NCI-H187 (cell line): ENCODE data around the gene WDR3.
"Not testable (repeated sequence)": the region's sequence is repeated elsewhere in the genome, so short reads cannot be mapped to it uniquely, and the experiment has no call there.

Experiments used
- DNase-seq, 2 experiments: peaks; one replicate each; lab custom pipeline; 2025; lab: John Stamatoyannopoulos, UW

The WDR3 gene

DNA sequence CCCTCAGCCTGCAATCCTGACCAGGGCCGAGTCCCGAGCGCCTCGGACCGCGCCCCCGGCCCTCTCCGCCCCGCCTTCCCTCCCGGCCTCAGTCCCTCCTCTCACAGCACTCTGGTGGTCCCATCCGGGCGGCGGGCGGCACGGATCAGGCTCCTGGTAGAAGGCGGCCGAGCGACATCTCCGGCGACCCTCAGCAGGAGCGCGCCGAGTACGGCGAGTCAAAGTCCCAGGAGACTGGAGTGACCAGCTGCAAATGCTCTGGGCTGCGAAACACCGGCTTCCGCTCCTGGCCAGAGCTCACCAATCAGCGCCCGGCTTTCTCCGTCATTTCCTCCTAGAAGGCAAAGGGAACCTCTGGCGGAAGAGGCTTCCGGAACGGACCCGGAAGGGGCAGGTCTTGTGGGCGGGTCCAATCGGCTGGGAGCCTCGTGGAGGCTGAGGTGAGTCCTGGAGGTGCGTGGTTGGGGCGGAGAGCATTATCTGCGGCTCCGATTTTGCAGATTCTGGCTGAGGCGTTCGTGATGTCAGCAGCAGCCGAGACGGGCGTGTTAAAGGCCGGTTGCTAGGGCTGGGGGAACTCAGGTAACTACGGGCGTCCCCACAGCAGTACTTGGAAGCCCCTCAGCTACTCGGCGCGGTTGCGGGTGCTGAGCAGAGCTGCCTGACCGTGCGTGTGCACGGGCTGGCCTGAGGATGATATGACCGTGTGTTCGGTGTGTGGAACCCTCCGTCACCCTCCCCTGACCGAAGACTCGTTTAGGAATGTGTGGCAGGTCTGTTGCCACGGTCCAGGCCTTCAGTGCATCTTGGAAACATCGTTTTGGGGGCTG is at the start of gene WDR3, which contains the start of gene GDAP2:
WDR3 (plus strand) TSS at position 397 of the 830 bp plus-strand sequence. CDS start 3,581 bp downstream, outside the sequence.
GDAP2 (minus strand) TSS at position 279 of the 830 bp plus-strand sequence. CDS start 9,264 bp downstream, outside the sequence.
- peak; percentile 89 to 97 for DNase-seq

DNA sequence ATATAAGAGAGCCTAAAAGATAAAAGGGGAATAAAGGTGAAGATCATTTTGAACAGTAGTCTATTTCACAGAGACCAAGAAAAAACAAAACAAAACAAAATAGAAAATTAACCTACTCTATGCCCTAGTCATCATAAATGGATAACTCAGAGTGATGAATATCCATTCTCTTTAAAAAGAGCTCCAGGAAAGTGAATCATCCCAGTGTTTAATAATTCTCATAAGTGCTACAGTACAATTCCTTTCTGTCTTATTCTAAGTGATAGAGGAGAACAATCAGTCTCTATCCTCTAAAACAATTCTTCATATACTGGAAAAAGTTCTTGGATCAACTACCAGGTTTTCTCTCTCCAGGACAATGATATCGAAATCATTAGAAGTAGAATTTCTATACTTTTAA is 45.9 kb upstream of the WDR3 start:
- DNase-seq, result no peak

DNA sequence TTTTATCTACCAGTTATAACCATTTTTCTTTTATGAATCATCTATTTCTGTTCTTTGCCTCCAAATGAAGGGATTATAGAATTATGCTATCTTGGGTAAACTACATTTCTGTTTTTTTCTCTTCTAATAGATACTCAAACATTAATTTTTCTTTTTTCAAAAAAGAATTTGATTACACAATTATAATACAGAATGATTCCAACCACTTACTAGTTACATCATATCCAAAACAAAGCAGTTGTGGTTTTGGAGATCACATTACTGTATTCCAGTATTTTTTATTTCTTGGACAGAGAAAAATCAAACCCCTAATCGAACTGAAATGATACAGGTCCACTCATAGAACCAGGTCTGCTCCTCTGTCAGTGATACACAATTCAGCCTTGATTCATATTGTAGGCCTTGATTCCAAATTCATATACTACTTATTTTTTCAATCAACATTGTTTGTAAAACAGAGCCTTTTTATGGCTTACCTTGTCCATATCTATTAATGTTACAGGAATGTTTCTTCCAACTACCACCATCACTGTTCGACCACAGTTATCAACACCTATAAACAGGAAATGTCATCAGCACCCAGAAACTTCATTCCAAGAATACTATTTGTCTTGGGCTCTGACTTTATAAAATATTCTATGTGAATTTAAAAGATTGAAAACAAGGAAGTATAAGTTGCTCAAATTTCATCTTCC is 43.3 kb upstream of the WDR3 start:
- no peak for DNase-seq

DNA sequence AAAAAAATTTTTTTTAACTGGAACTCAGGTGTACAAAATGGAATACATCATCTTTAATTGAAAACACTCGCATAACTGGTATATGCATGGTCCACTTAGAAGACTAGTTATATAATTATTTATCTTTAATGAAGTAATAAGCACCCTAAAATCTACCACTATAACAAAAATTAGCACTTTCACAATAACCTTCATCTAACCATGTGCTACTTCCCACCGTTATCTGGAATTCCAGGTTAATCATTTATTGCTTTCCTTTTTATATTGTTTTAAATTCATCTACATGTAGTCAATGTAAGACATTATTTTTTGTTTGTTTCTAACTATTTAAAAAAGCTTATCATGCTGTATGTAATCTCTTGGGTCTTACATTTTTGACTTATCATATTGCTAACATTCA is 39.1 kb upstream of the WDR3 start:
- no peak for DNase-seq

DNA sequence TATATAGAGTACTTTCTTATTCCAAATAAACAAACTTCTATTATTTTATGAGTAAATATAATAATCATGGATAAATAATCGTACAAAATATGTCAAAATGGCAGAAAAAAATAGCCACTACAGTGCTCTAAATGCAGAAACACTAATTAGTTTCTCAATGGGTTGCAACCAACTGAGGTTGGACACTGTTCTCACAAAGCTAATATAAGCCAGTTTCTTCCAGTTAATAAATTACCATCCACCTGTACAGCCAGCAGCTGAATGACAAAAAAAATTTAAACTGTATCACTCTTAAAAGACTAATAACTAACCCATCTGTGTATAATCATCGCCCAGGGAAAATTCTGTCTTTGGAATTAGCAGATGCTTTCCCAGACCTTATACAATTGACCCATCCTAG is 37.0 kb upstream of the WDR3 start:
- DNase-seq, result no peak

DNA sequence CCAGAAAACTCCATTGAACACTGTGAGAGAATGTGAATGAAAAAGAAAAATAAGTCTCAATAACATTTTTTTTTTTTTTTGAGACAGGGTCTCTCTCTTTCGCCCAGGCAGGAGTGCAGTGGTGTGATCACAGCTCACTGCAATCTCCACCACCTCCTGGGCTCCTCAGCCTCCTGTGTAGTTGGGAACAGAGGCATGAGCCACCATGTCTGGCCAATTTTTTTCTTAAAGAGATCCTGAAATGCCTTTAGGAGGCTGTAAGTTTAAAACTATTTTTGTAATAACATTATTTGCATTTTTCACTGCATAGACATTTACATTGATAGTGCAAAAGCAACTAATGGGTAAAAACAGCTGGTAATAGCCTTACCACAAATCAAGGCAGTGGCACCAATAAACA is 35.5 kb upstream of the WDR3 start:
- no peak for DNase-seq

DNA sequence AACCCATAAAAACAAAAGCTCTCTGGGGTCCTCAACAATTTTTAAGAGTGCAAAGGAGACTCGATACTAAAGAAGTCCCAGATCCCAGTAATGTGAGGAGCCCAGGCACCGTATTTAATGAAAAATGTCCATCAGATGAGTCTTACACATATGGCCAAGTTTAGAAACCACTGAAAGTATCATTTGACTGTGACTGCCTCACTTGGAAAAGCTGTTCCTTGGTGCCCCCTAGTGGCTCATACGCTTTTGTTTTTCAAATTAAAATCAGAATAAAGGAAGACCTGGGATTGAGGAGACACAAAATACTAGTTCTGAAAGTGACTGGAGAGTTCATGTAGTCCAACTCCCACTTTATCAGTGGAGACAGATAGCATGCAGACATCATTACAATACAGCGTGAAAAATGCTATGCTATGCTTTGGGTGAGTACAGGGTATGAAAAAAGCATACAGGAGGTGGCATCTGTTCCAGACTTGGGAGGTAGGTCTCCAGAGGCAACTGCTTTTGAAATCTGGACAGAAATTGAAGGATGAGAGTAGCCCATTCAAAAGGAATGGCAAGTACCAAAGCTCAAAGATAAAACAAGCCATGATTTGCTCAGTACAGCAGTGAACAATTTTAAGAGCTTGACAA is 33.9 kb upstream of the WDR3 start:
- DNase-seq, result peak; percentile 16 to 33

DNA sequence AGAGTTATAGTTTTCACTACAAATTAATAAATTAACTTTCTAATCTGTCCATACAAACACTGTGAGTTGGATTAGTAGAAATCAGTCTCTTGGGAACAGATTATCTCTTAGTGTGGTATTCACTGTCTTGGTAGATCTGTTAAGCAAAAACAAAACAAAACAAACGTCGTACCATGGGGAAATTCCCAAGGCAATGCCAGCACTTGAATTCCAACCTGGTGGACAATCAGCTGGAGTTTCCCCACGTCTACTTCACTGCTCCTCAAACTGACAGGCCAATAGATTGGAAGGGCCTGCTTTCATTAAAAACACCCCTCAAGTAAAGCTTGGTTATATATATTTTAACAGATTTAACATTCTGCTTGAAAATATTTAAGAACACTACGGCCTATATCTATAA is 32.0 kb upstream of the WDR3 start:
- no peak for DNase-seq

DNA sequence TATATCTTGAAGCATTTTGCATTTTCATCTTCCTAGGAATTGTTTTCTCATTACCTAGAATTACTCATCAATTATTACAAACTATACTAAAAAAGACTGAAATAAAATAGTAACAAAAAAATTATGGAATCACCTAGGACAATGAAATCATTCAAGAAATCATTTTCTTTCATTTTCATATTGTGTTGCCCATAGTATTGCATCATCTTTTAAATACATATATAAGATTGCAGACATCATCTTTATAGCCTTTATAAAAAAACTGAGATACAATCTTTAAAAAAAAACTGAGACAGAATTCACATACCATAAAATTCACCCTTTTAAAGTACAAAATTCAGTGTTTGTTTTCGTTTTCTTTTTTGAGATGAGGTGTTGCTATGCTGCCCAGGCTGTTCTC is 29.7 kb upstream of the WDR3 start:
- no peak for DNase-seq

DNA sequence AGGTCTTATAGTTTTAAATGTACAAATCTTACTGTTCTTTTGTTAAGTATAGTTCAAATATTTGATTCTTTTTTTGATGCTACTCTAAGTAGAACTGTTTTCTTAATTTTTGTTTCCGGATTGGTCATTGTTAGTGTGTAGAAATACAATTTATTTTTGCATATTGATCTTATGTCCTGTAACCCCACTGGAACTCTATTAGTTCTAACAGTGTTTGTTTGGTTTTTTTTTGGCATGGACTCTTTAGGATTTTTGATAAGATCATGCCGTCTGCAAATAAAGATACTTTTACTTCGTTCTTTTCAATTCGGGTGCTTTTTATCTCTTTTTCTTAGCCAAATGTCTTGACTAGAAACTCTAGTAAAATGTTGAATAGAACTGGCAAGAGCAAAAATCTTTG is 26.6 kb upstream of the WDR3 start:
- DNase-seq, result no peak

DNA sequence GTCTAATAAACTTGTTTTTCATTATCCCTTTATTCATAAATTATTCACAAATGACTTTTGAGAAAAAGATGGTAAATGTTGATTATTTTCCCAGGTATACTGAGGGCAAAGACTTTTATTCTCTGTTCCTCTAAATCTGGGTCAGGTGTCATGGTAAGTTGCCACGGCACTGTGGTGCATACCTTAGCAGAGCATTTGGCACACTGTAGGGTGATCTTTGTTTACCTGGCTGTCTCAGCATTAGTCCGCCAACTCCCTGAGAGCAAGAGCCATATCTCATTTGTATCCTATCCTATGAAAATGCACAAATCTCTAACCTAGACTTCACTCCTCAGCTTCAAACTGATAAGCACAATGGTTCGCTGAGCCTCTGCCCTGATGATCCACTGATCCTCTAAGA is 25.1 kb upstream of the WDR3 start:
- DNase-seq, result no peak

DNA sequence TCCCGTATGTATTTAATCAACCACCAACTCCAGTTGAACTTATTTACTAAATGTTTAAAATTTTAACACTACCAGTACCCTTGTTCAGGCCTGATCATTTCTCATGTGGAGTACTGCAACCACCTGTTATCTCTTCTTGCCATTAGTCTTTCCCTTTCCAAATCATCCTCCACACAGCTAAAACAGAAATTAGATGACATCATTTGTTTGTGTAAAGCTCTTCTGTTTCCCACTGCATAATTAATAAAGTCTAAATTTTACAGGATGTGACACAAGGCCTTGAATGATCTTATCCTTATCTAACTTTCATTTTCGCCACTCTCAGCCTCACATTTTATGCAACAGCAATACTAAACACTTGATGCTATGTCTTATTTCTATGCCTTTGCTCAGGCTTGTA is 24.5 kb upstream of the WDR3 start:
- DNase-seq, result no peak

DNA sequence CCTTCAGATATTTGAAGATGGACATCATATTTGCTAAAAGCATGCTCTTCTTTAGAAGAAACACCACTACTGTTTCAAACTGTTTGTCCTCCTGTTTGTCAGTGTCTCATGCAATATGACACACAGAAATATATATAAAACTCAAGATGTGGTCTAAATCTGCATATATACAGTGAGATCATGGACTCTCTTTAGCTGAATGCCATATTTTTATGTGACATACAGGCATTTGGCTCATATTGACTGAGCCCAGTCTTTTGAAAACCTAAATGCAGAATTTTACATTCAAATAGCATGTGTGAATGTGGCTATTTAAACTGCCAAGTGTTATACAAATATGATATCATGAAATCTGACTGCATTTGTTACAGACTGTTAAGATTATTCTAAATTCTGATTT is 18.5 kb upstream of the WDR3 start:
- DNase-seq, result no peak

DNA sequence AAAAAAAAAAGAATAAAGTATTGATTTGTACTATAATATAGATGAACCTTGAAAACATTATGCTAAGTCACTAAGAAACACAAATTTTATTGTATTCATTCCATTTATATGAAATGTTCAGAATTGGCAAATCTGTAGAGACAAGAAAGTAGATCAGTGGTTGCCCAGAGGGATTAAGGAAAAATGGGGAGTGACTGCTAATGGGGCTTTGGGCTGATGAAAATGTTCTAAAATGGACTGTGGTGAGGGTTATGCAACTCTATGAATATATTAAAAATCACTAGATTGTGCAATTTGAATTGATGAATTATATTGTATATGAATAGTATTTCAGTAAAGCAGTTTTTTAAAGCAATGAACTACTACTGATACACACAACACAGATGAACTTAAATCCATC is 10.2 kb upstream of the WDR3 start:
- no peak for DNase-seq

DNA sequence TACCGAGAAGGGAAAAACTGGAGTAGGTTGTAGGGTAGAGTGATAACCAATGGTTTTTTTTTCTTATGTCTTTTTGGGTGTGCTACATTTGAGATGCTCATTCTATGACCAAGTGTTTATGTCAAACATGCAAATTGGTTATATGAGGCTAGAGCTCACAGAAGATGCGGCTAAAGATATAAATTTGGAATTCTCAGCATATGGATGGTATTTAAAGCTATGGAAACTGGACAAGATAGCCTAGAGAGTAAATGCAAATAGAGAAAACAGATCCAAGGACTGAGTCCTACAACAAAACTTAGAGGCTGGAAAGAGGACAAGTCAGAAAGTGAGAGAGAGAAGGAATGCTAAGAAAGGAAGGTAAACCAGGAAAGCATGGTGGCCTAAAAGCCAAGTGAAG is 7.5 kb upstream of the WDR3 start:
- DNase-seq, result no peak

DNA sequence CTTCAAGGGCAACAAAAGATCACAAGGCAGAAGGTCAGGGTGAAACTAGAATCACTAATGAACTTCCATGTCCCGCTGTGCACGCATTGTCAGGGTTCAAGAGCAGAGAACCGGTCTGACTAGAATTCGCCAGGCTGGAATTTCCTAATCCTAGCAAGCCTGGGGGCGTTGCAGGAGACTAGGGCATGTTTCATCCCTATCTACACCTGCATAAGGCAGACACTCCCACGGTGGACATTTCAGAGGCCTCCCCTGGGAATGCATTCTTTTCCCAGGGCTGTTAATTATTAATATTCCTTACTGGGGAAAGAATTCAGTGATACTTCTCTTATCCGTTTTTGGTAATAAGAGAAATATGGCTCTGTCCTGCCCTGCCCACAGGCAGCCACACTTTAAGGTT is 6.8 kb upstream of the WDR3 start:
- not testable (repeated sequence) for DNase-seq

DNA sequence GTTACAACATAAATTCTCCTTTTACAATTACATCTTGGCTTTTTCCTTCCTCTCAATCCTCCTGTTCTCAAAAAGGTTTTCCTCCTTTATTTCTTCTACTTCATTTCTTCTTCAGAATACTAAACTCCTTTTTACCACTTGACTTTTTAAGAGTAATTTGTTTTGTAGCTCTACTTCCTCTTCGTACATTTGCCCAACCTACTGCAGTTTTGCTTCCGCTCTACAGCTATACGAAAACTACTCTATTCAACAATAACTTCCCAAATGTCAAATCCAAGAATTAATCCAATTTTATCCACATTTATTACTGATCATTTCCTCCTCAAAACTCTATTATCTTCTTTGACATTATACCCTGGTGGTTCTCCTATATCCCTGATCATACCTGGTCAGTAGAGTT is 3.6 kb upstream of the WDR3 start:
- DNase-seq, result no peak

DNA sequence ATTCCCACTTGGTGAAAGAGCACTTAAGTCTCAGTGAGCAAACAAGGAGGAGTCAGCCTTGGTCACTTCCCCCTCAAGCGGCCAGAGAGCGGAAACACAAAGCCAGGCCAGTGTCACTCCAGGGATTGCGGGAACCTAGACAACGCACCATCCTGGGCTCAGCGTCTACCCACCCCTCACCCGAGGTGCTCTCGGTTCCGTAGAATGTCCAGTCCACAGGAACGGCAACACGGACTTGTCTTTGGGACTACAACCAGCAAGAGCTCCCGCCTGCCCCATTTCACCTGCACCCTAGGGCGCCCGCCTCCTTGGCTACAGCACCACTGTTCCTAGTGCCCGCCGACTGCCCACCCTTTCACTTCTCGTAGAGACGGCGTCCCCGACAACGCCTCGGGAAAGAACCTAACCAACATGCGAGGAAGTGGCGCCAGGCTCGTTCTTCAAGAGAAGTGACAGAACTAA is 627 bp upstream of the WDR3 start:
- peak; percentile 56 for DNase-seq

DNA sequence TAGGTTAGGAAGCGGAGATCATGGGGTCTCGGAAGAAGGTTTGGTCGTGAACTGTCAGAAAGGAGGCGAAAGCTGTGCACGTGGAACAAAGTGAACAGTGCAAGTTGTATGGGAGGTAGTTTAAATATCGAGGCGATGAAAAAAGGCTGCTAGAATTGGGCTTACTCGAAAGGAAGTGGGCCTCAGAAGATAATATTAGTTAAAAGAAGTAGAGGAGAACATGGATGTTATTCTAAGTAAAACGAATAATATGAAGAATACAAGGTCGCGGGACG is 571 bp downstream of the WDR3 start:
- DNase-seq, result no peak

DNA sequence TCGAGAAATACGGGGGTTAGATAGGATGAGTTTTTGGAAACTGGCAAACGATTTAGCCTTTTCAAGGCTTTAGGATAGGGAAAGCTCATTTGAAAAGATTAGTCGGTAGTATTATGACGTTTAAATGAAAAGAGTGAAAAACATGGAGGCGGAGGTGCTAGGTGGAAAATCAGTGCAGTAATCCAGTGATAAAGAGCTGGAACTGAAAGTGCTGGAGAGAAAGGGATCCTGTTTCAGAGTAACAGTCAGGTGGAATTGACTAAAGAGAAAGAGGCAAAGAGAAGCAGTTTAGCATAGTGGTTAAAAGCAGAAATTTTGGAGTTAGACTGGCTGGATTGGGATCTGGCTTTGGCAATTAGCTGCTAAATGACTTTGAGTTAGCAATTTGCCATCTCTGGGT is 945 bp downstream of the WDR3 start:
- no peak for DNase-seq

DNA sequence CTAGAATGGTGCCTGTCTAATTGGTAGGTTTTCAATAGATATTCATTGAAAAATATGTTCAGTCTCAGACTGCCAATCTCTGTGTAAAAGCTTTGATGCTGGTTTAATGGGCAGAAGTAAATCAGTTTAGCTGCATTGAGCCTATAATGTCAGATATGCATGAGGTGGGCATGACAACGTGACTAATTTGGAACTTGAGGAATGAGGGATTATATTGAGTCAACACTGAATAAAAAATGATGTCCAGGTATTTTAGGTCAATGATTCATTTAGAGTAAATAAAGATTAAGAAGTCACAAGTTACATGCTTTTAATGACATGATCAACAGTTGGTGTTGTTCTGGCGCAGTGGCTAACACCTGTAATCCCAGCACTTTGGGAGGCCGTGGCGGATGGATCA is 3.0 kb downstream of the WDR3 start:
- no peak for DNase-seq

DNA sequence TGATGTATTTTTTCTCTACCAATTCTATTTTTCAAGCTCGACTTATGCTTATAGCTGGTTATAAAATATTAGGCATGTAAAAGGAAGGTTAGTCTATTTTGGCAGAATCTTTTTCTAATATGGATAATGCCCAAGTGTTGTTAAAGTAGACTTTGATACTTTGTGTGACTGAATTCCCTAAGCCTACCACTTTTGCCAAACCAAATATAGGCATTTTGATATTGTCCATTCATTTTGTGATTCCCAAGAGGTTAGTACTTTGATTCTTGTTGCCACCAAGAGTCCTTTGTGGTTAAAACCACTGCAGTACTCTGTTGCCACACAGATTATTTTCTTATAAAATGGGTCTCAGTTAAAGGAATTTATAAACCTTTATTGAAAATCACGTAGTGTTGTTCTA is 4.2 kb downstream of the WDR3 start:
- DNase-seq, result no peak

DNA sequence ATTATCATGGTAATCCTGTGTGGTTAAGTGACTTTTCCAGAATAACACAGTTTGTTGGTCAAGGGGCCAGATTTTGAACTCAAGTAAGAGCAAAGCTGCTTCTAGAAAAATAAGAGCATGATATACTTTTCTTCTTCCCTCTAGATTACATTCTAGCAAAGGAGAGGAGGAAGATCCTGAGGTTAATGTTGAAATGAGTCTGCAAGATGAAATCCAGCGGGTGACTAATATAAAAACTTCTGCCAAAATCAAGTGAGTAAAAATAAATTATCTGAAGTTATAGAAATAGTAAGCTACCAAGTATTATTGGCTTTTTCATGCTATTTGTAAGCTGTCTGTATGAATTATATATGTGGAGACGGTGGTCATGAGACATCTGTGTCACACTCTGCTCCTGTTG is 12.8 kb downstream of the WDR3 start:
- no peak for DNase-seq
